Lung (tissue), 12 donors: ENCODE results near the gene PPP1CC. TPM values are rescaled to one million over a fixed set of nuclear protein-coding genes. Genes with fewer than 3 reads are reported as not detected.
A peak's percentile ranks its signal among the peaks of the same experiment; 100 is the strongest.

Experiments used
- ATAC-seq: fragments of 200-7000 bp; cut with Tn5 transposase; one replicate; pipeline ENCODE4 v1.9.1; 2020; ENCODE audit warnings: moderate number of reproducible peaks; ENCODE audit not compliant: insufficient read depth, low FRiP score
- DNase-seq, 3 donors: peaks; one replicate each; pipeline ENCODE4 v3.0.0-alpha.2; 2013 to 2017
- H3K27ac ChIP-seq, 2 donors: one replicate each; pipeline ENCODE4 v1.5.1; 2013; ENCODE audit warnings: mild to moderate bottlenecking in 2 of 2, moderate library complexity in 2 of 2, control low read depth in 1 of 2, inconsistent platforms in 1 of 2, low read depth in 1 of 2, low read length in 1 of 2
- H3K27me3 ChIP-seq, 3 donors: one replicate each; pipeline ENCODE4 v1.5.1; 2013; ENCODE audit warnings: low read length in 2 of 3; ENCODE audit not compliant: control insufficient read depth in 3 of 3, insufficient read depth in 3 of 3
- H3K36me3 ChIP-seq, 4 donors: one replicate each; pipeline ENCODE4 v1.5.1; 2013; ENCODE audit warnings: low read length in 4 of 4, mild to moderate bottlenecking in 1 of 4, moderate library complexity in 1 of 4; ENCODE audit not compliant: control insufficient read depth in 4 of 4, insufficient read depth in 4 of 4
- H3K4me1 ChIP-seq, 5 donors: one replicate each; pipeline ENCODE4 v1.5.1; 2013; ENCODE audit warnings: low read length in 5 of 5, mild to moderate bottlenecking in 2 of 5, moderate library complexity in 1 of 5; ENCODE audit not compliant: control insufficient read depth in 5 of 5, insufficient read depth in 5 of 5
- H3K4me3 ChIP-seq: one replicate; pipeline ENCODE4 v1.5.1; 2013; ENCODE audit warnings: mild to moderate bottlenecking, control low read depth, moderate library complexity
- H3K9ac ChIP-seq, 2 donors: one replicate each; pipeline ENCODE4 v1.5.1; 2013; ENCODE audit warnings: low read length in 2 of 2, control low read depth in 1 of 2; ENCODE audit not compliant: insufficient read depth in 1 of 2
- H3K9me3 ChIP-seq, 4 donors: one replicate each; pipeline ENCODE4 v1.5.1; 2013; ENCODE audit warnings: low read length in 3 of 4, mild to moderate bottlenecking in 1 of 4, moderate library complexity in 1 of 4; ENCODE audit not compliant: control insufficient read depth in 4 of 4, insufficient read depth in 3 of 4
- WGBS, 2 donors: extraction: QIAGEN DNeasy Blood & Tissue Kit; methylation state at CpG; one replicate each; pipeline ENCODE4 v1.1.7; 2013; 5-methylcytosine and 5-hydroxymethylcytosine counted together
- polyA plus RNA-seq, 2 donors: library from polyadenylated mRNA; stranded (reverse); fragments of 200-250 nt; gene quantifications; one replicate each; pipeline ENCODE4 v1.2.1, GENCODE V29; 2013
- total RNA-seq, 2 donors: library from RNA; depleted of rRNA in 1 of 2; stranded (reverse); fragments of >200 nt in 1 of 2; gene quantifications; one replicate each; pipeline ENCODE4 v1.2.1, GENCODE V29; 2014 to 2021
- TF ChIP-seq, protein P1 (sequence below): IDR thresholded peaks from 2 replicates; pipeline ENCODE4 v1.5.1; 2012; ENCODE audit warnings: mild to moderate bottlenecking; ENCODE audit errors: control extremely low read depth, extremely low read depth
- donor health status: control.
- donor health status: control.
- donor health status: Bipolar disorder and iron deficiency.
- donor health status: healthy.
- donor health status: DM: yes; HTN: yes; CAD: no.

Gene PPP1CC
- total and polyA plus RNA-seq, 4 donors, result 56.2 to 124 (median 72.3) TPM

DNA sequence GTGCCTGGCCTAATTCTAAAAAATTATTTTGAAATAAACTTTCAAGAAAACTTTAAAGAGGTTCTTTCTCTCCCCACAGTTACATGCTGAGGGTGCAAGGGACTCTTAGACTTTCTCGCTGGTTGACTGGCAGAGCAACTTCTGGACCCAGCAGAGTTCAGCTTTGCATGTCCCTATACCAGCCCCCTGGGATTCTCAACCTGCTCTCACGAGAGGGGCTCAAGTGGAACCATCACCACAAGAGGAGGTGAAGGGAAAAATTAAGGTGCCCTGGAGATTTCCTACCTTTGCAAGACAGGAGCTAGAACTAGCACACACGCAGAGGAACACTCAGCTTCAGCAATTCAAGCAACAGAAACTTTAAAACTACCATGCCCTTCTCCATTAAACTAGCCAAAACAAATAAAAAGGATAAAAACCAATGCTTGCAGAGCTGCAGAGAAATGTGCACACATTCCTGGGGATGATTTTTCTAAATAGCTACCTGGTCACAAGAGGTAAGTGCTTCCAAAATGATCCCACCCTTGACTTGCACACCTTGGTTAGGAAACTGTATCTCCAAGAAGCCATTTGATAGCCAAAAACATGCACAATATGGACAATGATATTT is 56.3 kb downstream of the PPP1CC start:
- Histone ChIP-seq H3K4me1 (peaks cover 0 to 33% (median 14%) of the 10 kb centered on the region in 5 donors), H3K27me3 (no peaks in the 10 kb centered on the region), H3K36me3 (peaks cover 0 to 11% (median 0%) of the 10 kb centered on the region in 4 donors), H3K9me3 (peaks cover 0 to 3% (median under 1%) of the 10 kb centered on the region in 4 donors), H3K27ac (no peak overlapping the region), H3K9ac (no peak overlapping the region), H3K4me3 (no peak overlapping the region)
- ATAC-seq, result no peak
- 94 to 98% methylated on average over 3 of the region's 3 CpGs for WGBS, 2 donors
- TF ChIP-seq, protein P1, sequence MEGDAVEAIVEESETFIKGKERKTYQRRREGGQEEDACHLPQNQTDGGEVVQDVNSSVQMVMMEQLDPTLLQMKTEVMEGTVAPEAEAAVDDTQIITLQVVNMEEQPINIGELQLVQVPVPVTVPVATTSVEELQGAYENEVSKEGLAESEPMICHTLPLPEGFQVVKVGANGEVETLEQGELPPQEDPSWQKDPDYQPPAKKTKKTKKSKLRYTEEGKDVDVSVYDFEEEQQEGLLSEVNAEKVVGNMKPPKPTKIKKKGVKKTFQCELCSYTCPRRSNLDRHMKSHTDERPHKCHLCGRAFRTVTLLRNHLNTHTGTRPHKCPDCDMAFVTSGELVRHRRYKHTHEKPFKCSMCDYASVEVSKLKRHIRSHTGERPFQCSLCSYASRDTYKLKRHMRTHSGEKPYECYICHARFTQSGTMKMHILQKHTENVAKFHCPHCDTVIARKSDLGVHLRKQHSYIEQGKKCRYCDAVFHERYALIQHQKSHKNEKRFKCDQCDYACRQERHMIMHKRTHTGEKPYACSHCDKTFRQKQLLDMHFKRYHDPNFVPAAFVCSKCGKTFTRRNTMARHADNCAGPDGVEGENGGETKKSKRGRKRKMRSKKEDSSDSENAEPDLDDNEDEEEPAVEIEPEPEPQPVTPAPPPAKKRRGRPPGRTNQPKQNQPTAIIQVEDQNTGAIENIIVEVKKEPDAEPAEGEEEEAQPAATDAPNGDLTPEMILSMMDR, result no peak
- DNase-seq, result no peak

DNA sequence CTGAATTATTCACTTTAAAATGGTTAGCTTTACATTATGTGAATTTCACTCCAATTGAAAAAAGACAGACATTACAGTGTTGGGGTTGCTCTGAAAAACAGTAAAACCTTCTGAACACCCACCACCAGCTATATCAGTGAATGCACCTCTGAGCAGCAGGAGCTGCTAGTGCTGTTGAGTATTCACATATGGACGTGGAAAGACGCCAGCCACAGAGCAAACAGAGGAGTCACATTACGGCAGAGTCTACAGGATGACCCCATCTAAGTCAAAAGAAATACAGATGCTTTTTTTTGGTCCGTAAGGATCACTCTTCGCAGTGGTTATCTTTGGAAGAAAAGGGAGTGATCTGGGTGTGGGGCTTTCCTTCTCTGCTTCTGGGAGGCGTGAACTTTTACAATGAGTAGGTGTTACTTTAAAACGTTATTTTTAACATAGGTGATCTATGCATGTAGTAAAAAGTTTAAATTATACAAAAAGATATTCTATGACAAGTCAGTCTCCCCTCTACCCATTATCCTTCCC is 58.3 kb downstream of the PPP1CC start:
- no peaks in the 10 kb centered on the region for H3K27me3 ChIP-seq
- DNase-seq, result peak; percentile 56 to 73 (median 63)

DNA sequence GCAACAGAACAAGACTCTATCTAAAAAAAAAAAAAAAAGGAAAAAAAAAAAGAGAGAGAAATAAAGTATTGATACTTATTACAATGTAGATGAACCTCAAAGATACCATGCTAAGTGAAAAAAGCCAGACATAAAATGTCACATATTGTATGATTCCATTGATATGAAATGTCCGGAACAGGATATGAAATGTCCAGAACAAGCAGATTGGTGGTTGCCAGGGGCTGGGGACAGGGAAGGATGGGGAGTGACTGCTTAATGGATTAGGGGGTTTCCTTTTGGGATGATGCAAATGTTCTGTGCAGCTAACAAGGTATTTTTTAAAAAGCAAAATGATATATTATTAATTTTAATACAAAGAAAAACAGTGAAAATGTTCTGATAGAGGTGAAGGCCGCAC is 58.8 kb downstream of the PPP1CC start:
- H3K9me3 ChIP-seq, result peaks cover 0 to 3% (median under 1%) of the 10 kb centered on the region in 4 donors
- H3K27me3 ChIP-seq, result no peaks in the 10 kb centered on the region
- H3K9ac ChIP-seq, result no peak overlapping the region
- H3K27ac ChIP-seq, result no peak overlapping the region
- TF ChIP-seq, protein P1, result no peak
- no peak for DNase-seq
- no peak overlapping the region for H3K4me3 ChIP-seq
- no peak for ATAC-seq
- WGBS, 2 donors, result 99 to 100% methylated on average over 2 of the region's 2 CpGs
- peaks cover 0 to 14% (median 0%) of the 10 kb centered on the region in 4 donors for H3K36me3 ChIP-seq
- peaks cover 0 to 22% (median 14%) of the 10 kb centered on the region in 5 donors for H3K4me1 ChIP-seq

More for the DNA sequence above, 58.3 kb downstream of the PPP1CC start:
- WGBS, 2 donors, result 80 to 86% methylated on average over 7 of the region's 7 CpGs
- Histone ChIP-seq H3K27ac (no peak overlapping the region), H3K9ac (no peak overlapping the region), H3K4me1 (peaks cover 0 to 23% (median 14%) of the 10 kb centered on the region in 5 donors), H3K36me3 (peaks cover 0 to 14% (median 0%) of the 10 kb centered on the region in 4 donors), H3K4me3 (no peak overlapping the region), H3K9me3 (peaks cover 0 to 3% (median under 1%) of the 10 kb centered on the region in 4 donors)
- no peak for ATAC-seq
- TF ChIP-seq, protein P1, result no peak
